Mesodermal cell (in vitro differentiated cells): ENCODE results near the gene MYO1A.

Experiments
- H3K27ac ChIP-seq: 2 replicates; pipeline ENCODE4 v1.7.0; 2013; ENCODE audit warnings: mild to moderate bottlenecking, low read depth, low read length, moderate library complexity; ENCODE audit not compliant: severe bottlenecking
- H3K36me3 ChIP-seq: 2 replicates; pipeline ENCODE4 v1.7.1; 2013; ENCODE audit warnings: mild to moderate bottlenecking, low read length, moderate library complexity; ENCODE audit not compliant: control insufficient read depth, insufficient read depth
- H3K4me1 ChIP-seq: one replicate; pipeline ENCODE4 v1.7.1; 2013; ENCODE audit warnings: mild to moderate bottlenecking, low read length; ENCODE audit not compliant: insufficient read depth, control insufficient read depth, poor library complexity, severe bottlenecking
- H3K4me3 ChIP-seq: 2 replicates; pipeline ENCODE4 v1.7.0; 2013; ENCODE audit warnings: low read length, control low read depth, mild to moderate bottlenecking; ENCODE audit not compliant: insufficient read depth, poor library complexity, severe bottlenecking; ENCODE audit errors: extremely low read depth
- H3K9me3 ChIP-seq: 2 replicates; pipeline ENCODE4 v1.7.1; 2013; ENCODE audit warnings: mild to moderate bottlenecking, low read length, moderate library complexity; ENCODE audit not compliant: control insufficient read depth
- WGBS, 2 experiments: methylation state at CpG; one replicate each; pipeline ENCODE4 v1.1.5; 2013; ENCODE audit warnings: missing lambda C conversion rate in 2 of 2; ENCODE audit not compliant: insufficient coverage in 2 of 2; 5-methylcytosine and 5-hydroxymethylcytosine counted together

Gene MYO1A

DNA sequence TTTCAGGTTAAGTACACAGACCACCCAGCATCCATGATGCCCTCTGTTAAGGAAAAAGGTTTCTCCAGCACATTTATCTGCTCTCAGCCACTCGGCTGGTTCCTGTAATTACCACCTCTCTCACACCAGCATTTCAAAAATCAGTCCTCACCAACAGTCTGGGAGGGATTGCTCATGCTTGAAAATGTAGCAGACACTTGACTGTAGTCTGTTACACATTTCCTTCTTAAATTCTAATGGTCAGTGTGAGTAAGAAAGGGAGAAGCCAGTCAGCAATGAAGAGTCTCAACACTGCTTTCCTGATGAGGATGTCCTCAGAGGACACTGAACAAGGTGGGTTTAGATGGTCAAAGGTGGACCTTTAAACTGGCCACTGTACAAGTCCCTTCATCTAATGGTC lies 49.5 kb downstream of the MYO1A start:
- H3K36me3 ChIP-seq = peaks cover 86% of the 10 kb centered on the region

DNA sequence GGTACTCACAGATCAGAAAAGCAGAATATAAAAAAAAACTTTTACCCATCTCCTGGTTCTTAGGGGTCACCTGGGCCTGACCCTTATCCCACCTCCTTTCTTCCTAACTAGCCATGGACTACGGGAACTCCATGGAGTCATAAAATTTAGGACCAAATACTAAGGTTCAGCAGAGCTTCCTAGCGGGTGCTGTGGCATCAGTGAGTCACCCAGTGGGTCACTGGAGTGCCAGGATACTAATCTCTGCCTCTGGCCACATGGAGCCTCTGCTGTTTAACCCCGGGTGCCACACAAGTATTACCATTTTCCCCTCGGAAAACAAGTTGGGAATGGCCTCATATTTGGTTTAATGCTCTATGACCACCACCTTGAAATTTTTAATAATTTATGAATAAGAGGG lies 50.5 kb downstream of the MYO1A start:
- Histone ChIP-seq H3K9me3 (no peaks in the 10 kb centered on the region), H3K27ac (no peak overlapping the region), H3K4me1 (peaks cover 13% of the 10 kb centered on the region), H3K4me3 (no peak overlapping the region), H3K36me3 (peaks cover 81% of the 10 kb centered on the region)
- 87 to 100% methylated on average over 2 to 3 of the region's 4 CpGs for WGBS, 2 experiments

More for the DNA sequence above, 49.5 kb downstream of the MYO1A start:
- 100% methylated on average over 1 of the region's 1 CpG for WGBS, 2 experiments
- Histone ChIP-seq H3K4me3 (no peak overlapping the region), H3K27ac (no peak overlapping the region), H3K9me3 (no peaks in the 10 kb centered on the region), H3K4me1 (peaks cover 13% of the 10 kb centered on the region)

DNA sequence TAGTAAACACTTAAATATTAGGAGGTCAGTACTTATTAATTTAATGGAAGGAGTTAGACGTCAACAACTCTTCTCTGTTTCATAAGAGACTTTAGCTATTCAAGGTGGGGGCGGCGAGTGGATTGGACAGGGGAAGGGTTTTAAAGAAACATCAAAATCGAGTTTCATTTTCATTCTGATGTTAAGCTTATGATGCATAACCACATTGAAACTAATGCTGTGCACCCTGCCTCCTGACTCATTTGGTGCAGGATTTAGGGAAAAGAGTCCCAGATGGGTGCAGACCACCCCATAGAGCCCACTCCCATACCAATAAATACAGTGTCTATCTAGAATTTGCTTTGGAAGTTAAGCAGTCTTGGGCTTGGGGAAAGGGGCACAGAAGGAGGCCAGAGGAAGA lies 50.9 kb downstream of the MYO1A start:
- Histone ChIP-seq H3K4me1 (peaks cover 13% of the 10 kb centered on the region), H3K9me3 (no peaks in the 10 kb centered on the region), H3K36me3 (peaks cover 77% of the 10 kb centered on the region), H3K4me3 (no peak overlapping the region), H3K27ac (no peak overlapping the region)
- WGBS, 2 experiments = 84 to 100% methylated on average over 1 to 2 of the region's 4 CpGs

DNA sequence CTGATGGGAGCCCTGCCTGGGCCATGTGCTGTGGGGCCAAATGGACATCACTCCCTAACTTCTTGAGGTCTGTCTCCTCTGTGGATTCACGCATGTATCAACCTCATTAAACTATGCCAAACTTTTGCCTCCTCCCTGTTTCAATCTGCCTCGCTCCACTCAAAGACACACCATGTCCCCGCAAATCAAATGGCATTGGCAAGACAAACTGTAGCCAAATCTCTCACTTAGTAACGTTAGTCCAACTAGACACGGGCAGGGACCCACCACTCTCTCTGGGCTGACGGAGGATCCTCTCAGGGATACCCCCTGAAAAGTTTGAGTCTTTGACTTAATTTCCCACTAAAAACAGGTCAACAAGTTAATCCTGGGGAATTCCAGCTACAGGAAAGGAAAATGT lies 51.6 kb downstream of the MYO1A start:
- peaks cover 70% of the 10 kb centered on the region for H3K36me3 ChIP-seq
- no peak overlapping the region for H3K4me3 ChIP-seq
- no peaks in the 10 kb centered on the region for H3K9me3 ChIP-seq
- H3K4me1 ChIP-seq = peaks cover 13% of the 10 kb centered on the region
- WGBS, 2 experiments = 95 to 98% methylated on average over 2 to 5 of the region's 6 CpGs
- H3K27ac ChIP-seq = no peak overlapping the region

DNA sequence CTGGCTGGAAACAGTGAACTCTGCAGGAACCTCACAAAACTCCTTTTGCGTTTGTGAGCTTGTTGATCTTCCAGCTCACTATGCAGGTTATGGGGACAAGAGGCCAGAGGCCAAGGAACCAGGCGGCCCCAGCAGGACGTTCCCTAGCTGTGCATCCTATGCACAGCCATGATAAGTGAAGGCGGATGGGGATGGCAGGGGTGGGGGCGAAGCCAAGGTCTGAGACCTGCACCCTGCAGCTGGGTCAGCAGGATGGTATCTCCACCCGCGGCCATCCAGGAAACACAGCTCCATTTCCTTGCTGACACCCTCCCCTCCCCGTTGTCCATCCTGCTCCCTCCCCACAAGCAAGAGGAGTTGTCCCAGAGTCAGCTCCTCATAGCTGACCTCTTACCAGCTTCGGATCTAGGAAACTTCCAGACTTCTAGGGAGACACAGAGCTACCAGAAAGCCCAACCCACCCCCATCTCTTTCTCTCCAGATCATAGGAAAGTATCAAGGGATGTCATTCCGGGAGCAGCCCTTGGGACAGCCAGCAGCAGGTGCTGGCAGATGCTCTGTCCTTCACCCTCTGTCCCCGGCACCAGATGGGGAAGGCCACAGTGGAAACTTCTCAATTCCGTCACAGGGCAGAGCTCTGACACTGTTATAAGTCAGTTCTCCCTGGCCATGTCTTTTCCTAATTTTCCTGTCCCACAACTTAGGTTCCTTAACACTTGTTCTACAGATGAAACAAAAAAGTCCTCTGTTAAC lies 53.0 kb downstream of the MYO1A start:
- Histone ChIP-seq H3K36me3 (peaks cover 57% of the 10 kb centered on the region), H3K4me3 (no peak overlapping the region), H3K9me3 (no peaks in the 10 kb centered on the region), H3K27ac (no peak overlapping the region), H3K4me1 (peaks cover 10% of the 10 kb centered on the region)
- 92 to 96% methylated on average over 7 to 11 of the region's 12 CpGs for WGBS, 2 experiments

DNA sequence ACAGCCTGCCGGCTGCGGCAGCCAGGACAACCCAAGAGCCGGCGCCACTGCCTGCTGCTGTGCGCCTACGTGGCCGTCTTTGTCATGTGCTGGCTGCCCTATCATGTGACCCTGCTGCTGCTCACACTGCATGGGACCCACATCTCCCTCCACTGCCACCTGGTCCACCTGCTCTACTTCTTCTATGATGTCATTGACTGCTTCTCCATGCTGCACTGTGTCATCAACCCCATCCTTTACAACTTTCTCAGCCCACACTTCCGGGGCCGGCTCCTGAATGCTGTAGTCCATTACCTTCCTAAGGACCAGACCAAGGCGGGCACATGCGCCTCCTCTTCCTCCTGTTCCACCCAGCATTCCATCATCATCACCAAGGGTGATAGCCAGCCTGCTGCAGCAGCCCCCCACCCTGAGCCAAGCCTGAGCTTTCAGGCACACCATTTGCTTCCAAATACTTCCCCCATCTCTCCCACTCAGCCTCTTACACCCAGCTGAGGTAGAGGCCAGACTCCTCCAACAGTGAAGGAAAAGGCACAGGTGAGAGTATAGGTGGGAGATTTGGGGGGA lies 53.9 kb downstream of the MYO1A start:
- Histone ChIP-seq H3K36me3 (peaks cover 47% of the 10 kb centered on the region), H3K27ac (no peak overlapping the region), H3K4me1 (peaks cover 7% of the 10 kb centered on the region), H3K9me3 (no peaks in the 10 kb centered on the region), H3K4me3 (no peak overlapping the region)
- WGBS, 2 experiments = 100% methylated on average over 9 to 11 of the region's 11 CpGs

DNA sequence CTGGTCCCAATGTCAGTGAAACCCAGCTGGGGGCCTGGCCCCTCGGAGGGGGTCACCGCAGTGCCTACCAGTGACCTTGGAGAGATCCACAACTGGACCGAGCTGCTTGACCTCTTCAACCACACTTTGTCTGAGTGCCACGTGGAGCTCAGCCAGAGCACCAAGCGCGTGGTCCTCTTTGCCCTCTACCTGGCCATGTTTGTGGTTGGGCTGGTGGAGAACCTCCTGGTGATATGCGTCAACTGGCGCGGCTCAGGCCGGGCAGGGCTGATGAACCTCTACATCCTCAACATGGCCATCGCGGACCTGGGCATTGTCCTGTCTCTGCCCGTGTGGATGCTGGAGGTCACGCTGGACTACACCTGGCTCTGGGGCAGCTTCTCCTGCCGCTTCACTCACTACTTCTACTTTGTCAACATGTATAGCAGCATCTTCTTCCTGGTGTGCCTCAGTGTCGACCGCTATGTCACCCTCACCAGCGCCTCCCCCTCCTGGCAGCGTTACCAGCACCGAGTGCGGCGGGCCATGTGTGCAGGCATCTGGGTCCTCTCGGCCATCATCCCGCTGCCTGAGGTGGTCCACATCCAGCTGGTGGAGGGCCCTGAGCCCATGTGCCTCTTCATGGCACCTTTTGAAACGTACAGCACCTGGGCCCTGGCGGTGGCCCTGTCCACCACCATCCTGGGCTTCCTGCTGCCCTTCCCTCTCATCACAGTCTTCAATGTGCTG lies 54.6 kb downstream of the MYO1A start:
- H3K4me3 ChIP-seq = no peak overlapping the region
- no peaks in the 10 kb centered on the region for H3K9me3 ChIP-seq
- no peak overlapping the region for H3K27ac ChIP-seq
- peaks cover 40% of the 10 kb centered on the region for H3K36me3 ChIP-seq
- WGBS, 2 experiments = 97 to 98% methylated on average over 25 to 26 of the region's 26 CpGs
- peaks cover 11% of the 10 kb centered on the region for H3K4me1 ChIP-seq

DNA sequence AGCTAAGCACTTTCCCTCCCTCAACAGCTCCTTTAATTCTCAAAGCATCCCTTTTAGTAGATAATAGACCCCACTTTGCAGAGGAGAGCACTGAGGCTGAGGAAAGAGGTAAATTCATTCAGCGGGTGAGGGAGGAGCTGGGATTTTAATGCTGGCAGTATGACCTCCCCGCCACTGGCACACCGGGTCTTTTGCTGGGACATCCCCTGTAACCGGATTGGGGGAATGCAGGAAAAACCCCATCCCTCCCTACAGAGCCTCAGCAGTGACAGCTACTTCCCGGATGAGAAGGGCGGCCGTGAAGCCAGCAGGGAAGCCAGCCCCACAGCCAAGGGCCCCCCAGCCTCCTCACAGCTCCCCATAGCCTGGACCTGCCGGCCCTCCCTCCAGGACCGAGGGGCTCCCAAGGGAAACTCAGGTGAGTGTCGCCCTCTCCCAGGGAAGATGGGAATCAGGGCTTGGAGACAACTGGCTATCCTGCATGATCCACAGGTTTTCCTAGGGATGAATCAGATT lies 55.6 kb downstream of the MYO1A start:
- no peak overlapping the region for H3K4me3 ChIP-seq
- H3K9me3 ChIP-seq = no peaks in the 10 kb centered on the region
- no peak overlapping the region for H3K27ac ChIP-seq
- 85 to 90% methylated on average over 2 to 6 of the region's 10 CpGs for WGBS, 2 experiments
- peaks cover 30% of the 10 kb centered on the region for H3K36me3 ChIP-seq
- H3K4me1 ChIP-seq = peaks cover 16% of the 10 kb centered on the region

DNA sequence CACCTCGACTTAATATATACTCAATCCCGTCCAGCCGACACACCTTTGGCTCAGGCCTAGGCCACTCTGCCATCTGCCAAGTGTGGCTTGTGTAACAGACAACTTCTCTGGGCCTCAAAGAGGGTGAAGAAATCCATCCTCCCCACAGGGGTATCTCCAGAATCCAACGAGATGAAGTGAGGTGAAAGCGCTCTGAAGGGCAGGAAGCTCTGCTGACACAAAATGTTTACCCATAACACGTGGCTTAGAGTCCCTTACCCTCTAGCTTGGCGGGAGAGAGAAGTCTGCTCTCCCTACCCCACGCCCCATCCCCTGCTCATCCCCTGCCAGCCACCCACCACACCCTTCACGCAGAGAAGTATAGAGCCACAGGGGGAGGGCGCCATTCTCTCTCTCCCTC lies 56.6 kb downstream of the MYO1A start:
- H3K36me3 ChIP-seq = peaks cover 21% of the 10 kb centered on the region
- no peak overlapping the region for H3K4me3 ChIP-seq
- 80 to 83% methylated on average over 4 to 6 of the region's 10 CpGs for WGBS, 2 experiments

DNA sequence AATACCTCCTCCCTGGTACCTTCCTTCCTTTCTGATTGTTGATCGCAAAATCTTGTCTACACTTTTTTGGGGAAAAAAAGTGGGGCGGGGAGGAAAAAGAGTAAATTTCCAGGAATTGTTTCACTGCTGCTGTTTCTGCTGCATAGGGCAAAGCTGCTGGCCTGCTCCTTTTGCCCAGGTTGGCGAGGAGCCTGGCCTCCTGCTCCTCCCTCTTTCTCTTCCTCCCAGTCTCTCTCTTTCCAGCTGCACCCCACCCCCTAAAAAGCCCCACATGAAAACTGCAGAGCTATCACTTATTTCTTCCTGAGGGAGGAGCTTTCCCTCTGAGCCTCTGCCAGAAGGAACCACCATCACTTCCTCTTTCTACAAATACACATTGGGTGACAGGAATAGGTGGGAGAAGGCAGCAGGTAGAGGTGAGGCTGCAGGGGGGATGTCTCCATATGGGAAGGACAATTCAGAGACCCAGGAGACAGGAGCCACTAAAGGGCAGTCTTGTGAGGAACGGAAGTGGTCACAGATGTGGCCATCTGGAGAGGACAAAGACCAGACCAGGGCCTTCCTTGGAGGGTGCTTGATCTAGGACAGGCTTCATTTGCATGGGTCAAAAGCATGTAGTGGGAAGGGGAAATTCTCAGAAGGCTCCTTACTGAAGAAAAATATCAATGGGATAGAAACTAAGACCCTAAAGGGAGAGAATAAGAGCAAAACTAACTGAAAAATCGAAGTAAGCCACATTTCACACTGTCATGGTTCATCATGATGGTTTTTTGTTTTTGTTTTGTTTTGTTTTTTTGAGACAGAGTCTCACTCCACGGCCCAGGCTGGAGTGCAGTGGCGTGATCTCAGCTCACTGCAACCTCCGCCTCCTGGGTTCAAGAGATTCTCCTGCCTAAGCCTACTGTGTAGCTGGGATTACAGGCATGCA lies 58.3 kb downstream of the MYO1A start:
- no peak overlapping the region for H3K27ac ChIP-seq
- H3K9me3 ChIP-seq = no peaks in the 10 kb centered on the region
- 87 to 88% methylated on average over 6 to 8 of the region's 8 CpGs for WGBS, 2 experiments
- peaks cover 28% of the 10 kb centered on the region for H3K4me1 ChIP-seq
- H3K36me3 ChIP-seq = peaks cover 5% of the 10 kb centered on the region
- no peak overlapping the region for H3K4me3 ChIP-seq

More for the DNA sequence above, 56.6 kb downstream of the MYO1A start:
- Histone ChIP-seq H3K4me1 (peaks cover 23% of the 10 kb centered on the region), H3K9me3 (no peaks in the 10 kb centered on the region), H3K27ac (no peak overlapping the region)
